NOMO-1 treated with dmso at 0.1 percent for 144 hours (cell line): ENCODE measurements around the gene MAN2A1.
"Not testable (repeated sequence)": the region's sequence is repeated elsewhere in the genome, so short reads cannot be mapped to it uniquely, and the experiment has no call there.

Experiments
- DNase-seq: peaks from one replicate; lab custom pipeline; 2025; ENCODE audit not compliant: unreplicated experiment; lab: John Stamatoyannopoulos, UW

Gene MAN2A1

GRCh38 chr5:109857405-109858031 lies 167.8 kb downstream of the MAN2A1 start:
- DNase-seq = no peak

DNA sequence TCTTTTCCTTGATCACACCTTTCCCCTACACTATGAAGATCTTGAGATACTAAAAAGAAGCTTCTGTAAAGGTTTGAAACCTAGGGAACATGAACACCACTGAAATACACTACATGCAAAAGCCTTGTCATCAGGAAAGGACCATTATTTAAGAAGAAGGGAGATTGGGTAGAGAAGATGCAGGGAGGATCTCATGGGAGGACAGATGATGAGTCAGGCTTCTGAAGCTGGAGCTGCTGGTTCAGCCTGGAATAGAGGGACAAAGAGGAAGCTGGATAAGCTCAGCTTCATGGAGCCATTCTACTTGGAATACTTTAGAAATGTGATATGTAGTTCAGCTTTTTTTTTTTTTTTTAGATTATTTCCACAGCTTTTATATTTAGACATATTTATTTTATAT lies 169.8 kb downstream of the MAN2A1 start:
- DNase-seq = no peak

DNA sequence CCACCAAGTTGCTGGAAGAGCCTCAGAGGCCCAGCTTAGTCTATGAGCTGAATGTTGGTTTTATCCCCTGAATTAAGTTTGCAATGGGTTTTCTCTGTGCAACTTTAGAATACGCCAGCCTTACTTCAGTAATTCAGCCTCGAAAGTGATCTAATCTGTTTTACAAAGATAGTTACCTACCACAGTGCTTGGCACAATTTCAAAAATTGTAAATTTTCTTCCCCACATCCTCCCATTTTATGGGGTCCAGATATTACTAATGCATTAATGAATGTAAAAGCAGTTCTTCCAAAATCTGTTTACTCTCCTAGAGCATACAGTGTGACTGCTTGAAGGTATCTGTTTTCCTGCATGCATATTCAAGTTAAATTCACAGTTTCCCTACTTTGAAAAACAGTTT lies 172.6 kb downstream of the MAN2A1 start:
- no peak for DNase-seq

GRCh38 chr5:109863752-109864151 lies 174.0 kb downstream of the MAN2A1 start:
- DNase-seq = no peak

GRCh38 chr5:109865637-109866036 lies 175.9 kb downstream of the MAN2A1 start:
- no peak for DNase-seq

DNA sequence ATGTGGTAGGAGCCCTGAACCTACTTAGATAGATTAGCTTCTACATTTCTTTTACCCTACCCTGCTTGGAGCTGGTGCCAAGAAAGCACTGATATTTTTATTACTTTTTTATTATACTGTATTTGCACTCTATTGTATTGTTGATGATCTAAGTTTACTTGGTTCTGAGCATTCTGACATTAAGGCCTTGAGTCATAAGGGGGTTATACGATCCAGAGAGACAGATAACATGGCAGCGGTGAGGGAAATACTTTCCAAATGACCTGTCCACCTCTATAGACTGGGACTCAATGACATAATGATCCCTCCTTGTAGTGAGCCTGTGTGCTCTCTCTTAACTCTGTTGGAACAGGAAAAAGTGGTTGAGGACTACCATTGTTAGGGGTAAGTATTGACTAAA lies 176.3 kb downstream of the MAN2A1 start:
- DNase-seq = no peak

GRCh38 chr5:109868737-109869136 lies 179.0 kb downstream of the MAN2A1 start:
- DNase-seq = no peak

DNA sequence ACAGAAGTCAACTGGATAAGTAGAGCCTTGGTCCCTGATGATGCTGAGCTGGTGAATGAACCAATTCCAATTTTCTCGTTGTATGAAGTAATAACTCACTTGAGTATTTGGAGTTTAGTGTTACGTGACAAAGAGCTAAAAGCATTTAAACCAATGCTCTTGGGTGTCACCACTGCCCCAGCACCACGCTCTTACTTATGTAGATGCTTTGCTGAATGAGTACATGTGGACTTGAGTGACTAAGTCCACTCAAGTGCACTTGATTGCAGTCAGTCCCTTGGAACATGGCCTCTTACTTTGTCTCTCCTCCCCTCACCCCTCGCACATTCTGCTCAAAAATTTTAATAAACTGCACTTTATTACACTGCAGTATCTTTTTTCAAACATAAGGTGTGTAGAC lies 184.0 kb downstream of the MAN2A1 start:
- DNase-seq = no peak

GRCh38 chr5:109874108-109874507 lies 184.4 kb downstream of the MAN2A1 start:
- no peak for DNase-seq

DNA sequence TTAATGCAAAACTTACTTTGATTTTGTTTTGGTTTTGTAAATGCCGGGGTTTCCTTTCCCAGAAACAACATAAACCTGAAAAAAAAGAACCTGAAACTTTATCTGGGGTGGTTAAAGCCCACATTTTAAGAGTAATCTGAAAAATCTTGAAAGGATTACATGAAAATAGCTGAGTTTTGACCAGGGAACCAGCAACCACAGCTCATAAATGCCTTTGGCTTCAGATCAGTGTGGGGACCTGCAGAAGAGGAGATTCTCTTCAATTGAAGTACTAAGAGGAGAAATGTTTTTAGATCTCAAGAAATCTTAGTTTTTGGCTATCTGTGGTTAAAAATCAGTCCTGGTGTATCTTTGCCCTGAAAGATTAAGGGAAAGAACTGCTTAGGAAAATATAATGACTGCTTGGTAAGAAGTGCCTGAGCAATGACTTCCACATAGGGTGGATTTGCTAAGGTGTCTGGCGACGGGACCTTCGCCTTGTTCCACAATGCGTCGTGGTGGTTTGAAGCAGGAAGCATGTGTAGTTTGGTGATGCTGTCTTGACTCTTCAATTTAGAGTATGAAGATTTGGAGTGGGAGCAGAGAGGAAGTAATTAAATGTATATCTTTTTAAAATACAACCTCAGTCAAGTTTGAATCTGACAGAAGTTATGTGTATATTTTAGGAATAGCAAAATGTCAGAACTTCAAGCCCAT lies 186.5 kb downstream of the MAN2A1 start:
- no peak for DNase-seq

DNA sequence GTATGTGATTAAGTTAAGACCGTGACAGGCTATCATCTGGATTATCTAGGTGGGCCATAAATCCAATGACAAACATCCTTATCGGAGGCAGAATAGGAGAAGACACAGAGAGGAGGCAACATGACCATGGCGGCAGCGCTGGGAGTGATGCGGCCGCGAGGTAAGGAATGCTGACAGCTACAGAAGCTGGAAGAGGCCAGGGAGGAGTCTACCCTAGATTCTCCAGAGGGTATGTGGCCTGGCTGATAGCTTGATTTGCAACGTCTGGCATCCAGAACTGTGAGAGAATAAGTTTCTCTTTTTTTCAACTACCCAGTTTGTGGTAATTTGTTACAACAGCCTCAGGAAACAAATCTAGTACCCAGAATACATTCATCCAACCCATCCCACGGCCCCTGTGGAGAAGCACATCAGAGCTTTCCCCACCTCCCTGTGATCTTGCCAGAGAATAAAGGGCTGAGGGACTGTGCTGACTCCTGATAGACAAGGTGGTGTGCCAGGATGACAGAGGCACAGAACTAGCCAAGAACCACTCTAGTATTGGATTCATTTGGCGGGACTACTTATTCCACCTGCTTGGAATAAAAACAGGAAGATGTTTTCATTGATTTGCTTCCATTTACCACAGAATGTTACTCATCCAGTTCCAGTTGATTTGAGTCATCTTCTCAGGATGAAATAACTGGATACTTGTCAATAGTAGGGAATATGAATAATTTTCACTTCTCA lies 187.4 kb downstream of the MAN2A1 start:
- DNase-seq = no peak

DNA sequence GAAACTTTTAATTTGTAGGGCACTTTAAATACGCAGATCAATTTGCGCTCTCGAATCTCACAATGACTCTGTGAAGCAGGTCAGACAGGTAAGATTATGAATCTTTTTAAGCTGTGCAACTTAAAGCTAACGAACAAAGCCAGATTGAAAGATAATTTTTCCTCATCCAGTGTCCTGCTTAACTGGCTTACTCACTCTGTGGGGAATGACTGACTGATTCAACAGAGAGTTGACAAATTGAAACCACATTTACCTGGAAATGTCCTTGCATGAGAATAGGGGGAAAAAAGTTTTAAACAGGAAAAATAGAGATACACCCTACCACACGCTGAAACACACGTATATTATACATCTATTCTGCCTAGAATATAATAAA lies 187.9 kb downstream of the MAN2A1 start:
- DNase-seq = no peak

DNA sequence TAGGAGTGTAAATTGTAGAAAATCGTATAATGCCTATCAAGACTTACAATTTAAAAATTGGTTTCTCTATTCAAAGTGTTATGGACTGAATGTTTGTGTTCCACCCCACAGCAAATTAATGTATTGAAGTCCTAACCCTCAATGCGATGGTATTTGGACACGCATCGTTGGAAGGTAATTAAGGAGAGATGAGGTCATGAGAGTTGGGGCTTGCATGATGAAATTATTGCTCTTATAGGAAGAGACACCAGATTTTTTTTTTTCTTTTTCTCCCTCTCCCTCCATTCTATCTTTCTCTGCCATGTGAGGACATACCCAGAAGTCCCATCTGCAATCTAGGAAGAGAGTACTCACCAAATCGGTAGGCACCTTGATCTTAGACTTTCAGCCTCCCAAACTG lies 189.2 kb downstream of the MAN2A1 start:
- DNase-seq = no peak

- no peak for DNase-seq
Measured at GRCh38 chr5:109880907-109881685, 191.4 kb downstream of the MAN2A1 start.

DNA sequence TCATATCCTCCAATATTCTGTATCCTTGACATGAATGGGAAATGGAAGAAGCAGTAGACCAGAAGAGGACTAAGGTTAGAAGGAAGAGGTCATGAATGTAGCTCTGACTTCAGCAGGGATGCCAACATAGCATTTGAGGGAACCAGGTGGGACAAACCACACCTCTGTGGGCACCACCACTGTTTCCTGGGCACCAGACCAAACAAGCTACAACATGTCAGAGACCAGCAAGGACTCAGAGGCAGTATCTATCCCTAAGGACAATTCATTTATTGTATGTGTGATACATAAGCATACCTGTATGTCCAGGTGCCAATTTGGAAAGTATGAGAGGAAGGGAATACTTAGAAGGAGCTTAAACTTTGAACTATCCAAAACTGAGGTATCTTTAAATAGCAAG lies 192.8 kb downstream of the MAN2A1 start:
- DNase-seq = no peak

DNA sequence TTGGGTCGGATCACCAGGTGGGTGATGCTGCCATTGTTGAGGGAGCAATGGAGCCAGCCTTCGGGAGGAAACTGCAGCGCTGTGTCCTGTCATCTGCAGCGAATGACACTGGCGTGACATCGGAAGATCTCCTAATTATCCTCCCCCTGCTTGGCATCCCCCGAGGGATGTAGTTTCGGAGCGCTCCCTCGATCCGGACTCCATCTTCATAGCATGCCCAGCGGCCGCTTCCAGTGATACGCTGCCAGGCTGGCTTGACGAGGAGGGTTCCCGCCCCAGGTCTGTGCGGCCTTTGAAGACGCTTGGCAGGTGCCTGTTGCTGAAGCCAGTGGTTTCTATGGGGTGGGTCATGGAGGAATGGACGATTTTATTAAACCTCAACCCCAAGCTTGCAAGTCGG lies 194.9 kb downstream of the MAN2A1 start:
- no peak for DNase-seq

- DNase-seq = no peak
Measured at GRCh38 chr5:109885205-109885604, 195.5 kb downstream of the MAN2A1 start.

GRCh38 chr5:109888989-109889388 lies 199.3 kb downstream of the MAN2A1 start:
- DNase-seq = no peak

GRCh38 chr5:109893271-109893670 lies 203.5 kb downstream of the MAN2A1 start:
- not testable (repeated sequence) for DNase-seq

- no peak for DNase-seq
Measured at GRCh38 chr5:109898269-109899162, 208.8 kb downstream of the MAN2A1 start.

DNA sequence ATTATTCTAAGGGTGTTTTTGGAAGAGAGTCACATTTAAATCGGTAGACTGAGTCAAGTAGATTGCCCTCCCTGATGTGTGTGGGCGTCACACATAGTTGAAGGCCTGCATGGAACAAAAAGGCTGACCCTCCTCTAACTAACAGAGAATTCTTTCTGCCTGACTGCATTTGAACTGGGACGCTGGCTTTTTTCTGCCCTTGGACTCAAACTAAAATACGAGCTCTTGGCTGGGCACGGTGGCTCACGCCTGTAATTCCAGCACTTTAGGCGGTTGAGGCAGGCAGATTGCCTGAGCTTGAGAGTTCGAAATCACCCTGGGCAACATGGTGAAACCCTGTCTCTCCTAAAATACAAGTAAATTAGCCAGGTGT lies 209.4 kb downstream of the MAN2A1 start:
- DNase-seq = no peak
